ENCODE measurements around the gene GAGE10. TPM values are rescaled to one million over a fixed set of nuclear protein-coding genes. Genes with fewer than 3 reads are reported as not detected.
"Not testable (repeated sequence)": the region's sequence is repeated elsewhere in the genome, so short reads cannot be mapped to it uniquely, and the experiment has no call there.

Gene GAGE10
- total RNA-seq, 1 experiment from 2014 or later, result not detected

- DNase-seq (ENCODE audit: unreplicated experiment); H3K9me3 Mint-ChIP-seq (ENCODE audit: unreplicated experiment); H3K4me1 Mint-ChIP-seq (ENCODE audit: insufficient read depth, unreplicated experiment); H3K27ac Mint-ChIP-seq (ENCODE audit: low read depth, unreplicated experiment); BruUV-seq (replicated peaks); CTCF ChIA-PET; H3K4me3 Mint-ChIP-seq (ENCODE audit: unreplicated experiment); intact Hi-C loops (cut with micrococcal nuclease); H3K27me3 Mint-ChIP-seq (ENCODE audit: insufficient read depth, unreplicated experiment); H3K36me3 Mint-ChIP-seq (ENCODE audit: insufficient read depth, unreplicated experiment); POLR2A ChIA-PET: not testable (repeated sequence)
Measured at GRCh38 chrX:49345402-49345801, 42.0 kb downstream of the GAGE10 start.

DNA sequence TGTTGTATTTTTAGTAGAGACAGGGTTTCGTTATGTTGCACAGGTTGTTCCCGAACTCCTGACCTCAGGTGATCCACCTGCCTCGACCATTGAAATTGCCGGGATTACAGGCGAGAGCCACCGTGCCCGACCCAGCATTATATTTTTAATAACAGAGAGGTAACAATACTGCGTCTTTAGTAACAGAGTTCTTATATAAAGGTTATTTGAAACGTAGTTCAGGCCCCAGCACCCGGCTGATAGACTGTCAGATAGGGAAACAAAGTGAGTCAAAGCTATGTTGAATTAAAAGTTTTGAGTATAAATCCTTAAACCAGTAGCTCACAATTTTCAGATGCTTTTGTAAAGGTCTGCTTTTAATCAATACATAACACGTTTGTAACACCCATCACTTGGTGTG is 42.7 kb downstream of the GAGE10 start:
- POLR2A ChIA-PET; CTCF ChIA-PET; H3K27me3 Mint-ChIP-seq (ENCODE audit: insufficient read depth, unreplicated experiment); DNase-seq (ENCODE audit: unreplicated experiment); intact Hi-C loops (cut with micrococcal nuclease); H3K4me1 Mint-ChIP-seq (ENCODE audit: insufficient read depth, unreplicated experiment); BruUV-seq (replicated peaks); H3K27ac Mint-ChIP-seq (ENCODE audit: low read depth, unreplicated experiment); H3K9me3 Mint-ChIP-seq (ENCODE audit: unreplicated experiment); H3K36me3 Mint-ChIP-seq (ENCODE audit: insufficient read depth, unreplicated experiment); H3K4me3 Mint-ChIP-seq (ENCODE audit: unreplicated experiment): not testable (repeated sequence)

Other genes starting within 250 kb of the GAGE10 start
- 10.3 and 14.4 TPM in 2 replicates for gene CCDC120, start 244.6 kb upstream of the GAGE10 start, total RNA-seq (2022)
- 32.1 and 34.5 TPM in 2 replicates for gene PRAF2, start 229.6 kb upstream of the GAGE10 start, total RNA-seq (2022)
- gene WDR45, start 223.8 kb upstream of the GAGE10 start, total RNA-seq (2022), result 93.0 and 96.9 TPM in 2 replicates
- gene GPKOW, start 179.9 kb upstream of the GAGE10 start, total RNA-seq (2022), result 22.0 and 24.4 TPM in 2 replicates
- 0.52 and 0.84 TPM in 2 replicates for gene MAGIX, start 140.9 kb upstream of the GAGE10 start, total RNA-seq (2022)
- 292 and 308 TPM in 2 replicates for gene PLP2, start 131.7 kb upstream of the GAGE10 start, total RNA-seq (2022)
- 14.5 and 15.7 TPM in 2 replicates for gene PRICKLE3, start 117.3 kb upstream of the GAGE10 start, total RNA-seq (2022)
- gene SYP, start 103.5 kb upstream of the GAGE10 start, total RNA-seq (2022), result 0.75 and 0.79 TPM in 2 replicates
- not detected in 2 replicates for gene CACNA1F, start 70.3 kb upstream of the GAGE10 start, total RNA-seq (2022)
- gene CCDC22, start 68.2 kb upstream of the GAGE10 start, total RNA-seq (2022), result 11.0 and 11.5 TPM in 2 replicates
- gene FOXP3, start 38.9 kb upstream of the GAGE10 start, total RNA-seq (2022), result 0.26 and 0.32 TPM in 2 replicates
- gene PPP1R3F, start 33.9 kb upstream of the GAGE10 start, total RNA-seq (2022), result 7.0 and 9.1 TPM in 2 replicates
- gene GAGE12J, start 18.4 kb downstream of the GAGE10 start, total RNA-seq (2022), result not detected in 2 replicates
- not detected in 2 replicates for gene GAGE13, start 27.9 kb downstream of the GAGE10 start, total RNA-seq (2022)
- not detected in 2 replicates for gene GAGE12C, start 228.5 kb downstream of the GAGE10 start, total RNA-seq (2022)
- gene GAGE12D, start 238.1 kb downstream of the GAGE10 start, total RNA-seq (2022), result not detected in 2 replicates
- gene GAGE12E, start 247.6 kb downstream of the GAGE10 start, total RNA-seq (2022), result not detected in 2 replicates

Measured in MCF 10A (cell line).